CD4-positive, alpha-beta T cell treated with Interferon gamma for 1 hour (primary cell): ENCODE data around the gene THBS3.

Experiments used
- DNase-seq: peaks from one replicate; pipeline ENCODE4 v3.0.0-alpha.2; 2020

Gene THBS3

DNA sequence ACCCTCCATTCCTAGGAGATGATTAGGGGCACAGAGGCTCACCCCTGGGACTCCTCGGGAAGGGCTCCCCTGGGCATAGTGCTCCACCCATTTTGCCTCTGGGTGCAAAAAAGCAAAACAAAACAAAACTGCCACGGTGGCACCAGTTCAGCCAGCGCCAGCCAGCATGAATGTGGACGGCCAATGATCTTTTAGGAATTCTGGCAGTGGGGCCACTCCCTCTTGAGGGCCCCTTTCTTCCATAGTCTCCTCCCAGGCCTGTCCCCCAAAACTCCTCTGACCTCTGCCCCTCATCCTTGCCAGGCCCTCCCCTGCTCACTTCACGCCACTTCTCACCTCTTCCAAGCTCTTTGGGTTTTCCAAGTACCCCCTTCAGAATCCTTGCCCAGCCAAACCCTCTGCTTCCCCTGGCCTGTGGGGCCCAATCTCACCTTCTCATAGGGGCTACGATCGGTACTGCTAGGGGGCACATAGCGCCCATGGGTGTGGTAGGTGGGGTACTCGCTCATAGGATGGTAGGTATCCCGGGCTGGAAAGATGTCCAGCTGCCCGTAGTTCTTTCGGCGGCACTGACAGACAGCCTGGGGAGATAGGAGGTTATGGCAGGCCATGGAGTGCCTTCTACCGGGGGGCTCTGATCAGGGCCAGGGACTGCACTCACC lies 20.8 kb downstream of the THBS3 start:
- DNase-seq: no peak

DNA sequence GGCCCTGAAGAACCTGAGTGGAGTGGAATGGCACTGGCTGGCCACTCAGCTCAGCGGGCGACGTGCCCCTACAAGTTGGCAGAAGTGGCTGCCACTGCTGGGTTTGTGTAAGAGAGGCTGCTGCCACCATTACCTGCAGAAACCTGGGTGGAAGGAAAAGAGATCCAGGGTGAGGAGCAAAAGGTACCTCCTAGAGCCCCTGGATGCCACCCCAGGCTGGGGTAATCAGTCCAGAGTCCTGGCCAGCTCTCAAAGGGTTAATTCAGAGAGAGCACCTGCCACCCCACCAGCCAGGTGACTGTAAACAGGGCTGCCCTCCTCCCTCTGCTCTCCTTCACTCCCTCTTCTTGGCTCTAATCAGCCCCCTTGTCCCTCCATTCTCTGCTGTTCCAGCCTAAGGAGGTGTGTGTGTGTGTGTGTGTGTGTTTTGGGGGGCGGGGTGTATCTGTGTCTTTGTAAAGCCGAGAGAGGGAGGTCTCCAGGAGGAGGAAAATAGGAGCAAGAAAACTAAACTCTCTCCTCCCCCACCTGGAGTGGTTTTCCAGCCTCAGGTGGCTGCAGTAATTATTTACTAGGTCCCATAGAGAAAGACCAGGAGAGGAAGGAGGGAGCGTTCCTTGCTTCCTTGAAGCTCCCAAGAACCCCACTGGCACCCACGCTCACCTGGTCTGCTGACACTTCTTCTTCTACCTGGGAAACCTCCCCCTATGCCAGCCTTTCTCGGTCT lies 21.5 kb downstream of the THBS3 start:
- DNase-seq: no peak

- no peak for DNase-seq
Observed at GRCh38 chr1:155185783-155186066, 22.0 kb downstream of the THBS3 start.

- DNase-seq: peak; percentile 68
Observed at GRCh38 chr1:155184835-155185782, 22.6 kb downstream of the THBS3 start.

DNA sequence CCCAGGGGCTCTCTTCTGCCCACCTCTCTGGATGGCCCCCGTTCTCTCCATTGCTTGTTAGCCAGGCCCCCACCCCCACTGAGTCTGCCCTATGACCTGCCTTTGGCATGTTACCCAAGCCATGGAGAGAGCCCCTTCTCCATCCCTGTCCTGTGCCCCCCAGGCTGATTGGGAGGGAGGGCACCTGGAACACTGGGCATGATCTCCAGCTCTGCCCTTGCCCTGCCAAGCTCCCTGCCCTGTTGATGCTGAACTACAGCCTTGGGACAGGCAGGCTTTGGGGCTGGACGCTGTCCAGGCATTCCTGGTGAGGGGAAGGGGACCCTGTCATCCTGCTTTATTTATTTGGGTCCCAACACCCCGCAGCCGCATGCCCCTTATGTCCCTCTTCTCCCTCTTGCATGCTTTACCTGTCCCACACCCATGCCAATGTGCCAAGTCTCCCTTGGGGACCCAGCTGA lies 23.3 kb downstream of the THBS3 start:
- no peak for DNase-seq

DNA sequence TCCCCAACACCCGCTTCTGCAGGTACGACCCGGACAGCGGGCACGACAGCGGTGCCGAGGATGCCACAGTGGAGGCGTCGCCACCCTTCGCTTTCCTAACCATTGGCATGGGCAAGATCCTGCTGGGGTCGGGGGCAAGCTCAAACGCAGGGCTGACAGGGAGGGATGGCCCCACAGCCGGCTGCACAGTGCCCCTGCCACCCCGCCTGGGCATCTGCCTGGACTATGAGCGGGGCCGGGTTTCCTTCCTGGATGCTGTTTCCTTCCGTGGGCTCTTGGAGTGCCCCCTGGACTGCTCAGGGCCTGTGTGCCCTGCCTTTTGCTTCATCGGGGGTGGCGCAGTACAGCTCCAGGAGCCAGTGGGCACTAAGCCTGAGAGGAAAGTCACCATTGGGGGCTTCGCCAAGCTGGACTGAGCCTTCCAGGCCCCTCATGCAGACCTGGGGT lies 23.9 kb downstream of the THBS3 start:
- no peak for DNase-seq

DNA sequence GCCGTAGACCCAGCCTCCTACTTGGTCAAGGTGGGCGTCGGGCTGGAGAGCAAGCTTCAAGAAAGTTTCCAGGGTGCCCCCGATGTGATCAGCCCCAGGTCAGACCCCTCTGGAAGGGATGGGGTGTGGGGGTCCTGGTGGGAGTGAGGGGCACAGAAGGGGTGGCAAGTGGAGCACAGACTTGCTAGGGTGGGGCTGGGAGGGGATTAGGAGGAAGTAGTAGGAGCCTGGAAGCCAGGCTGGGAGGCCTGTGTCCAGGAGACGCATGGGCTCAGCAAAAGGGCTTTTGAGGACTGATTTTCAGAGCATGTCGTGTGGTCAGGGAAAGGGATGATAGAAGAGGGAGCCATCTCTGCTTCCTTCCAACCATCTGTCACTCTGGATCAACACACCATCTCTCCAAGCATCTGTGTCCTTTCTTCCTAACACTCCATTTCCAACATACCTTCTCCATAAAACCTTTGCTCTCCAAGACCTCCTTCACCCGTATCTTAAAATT lies 25.6 kb downstream of the THBS3 start:
- DNase-seq: no peak

- DNase-seq: no peak
Observed at GRCh38 chr1:155181371-155182051, 26.2 kb downstream of the THBS3 start.

DNA sequence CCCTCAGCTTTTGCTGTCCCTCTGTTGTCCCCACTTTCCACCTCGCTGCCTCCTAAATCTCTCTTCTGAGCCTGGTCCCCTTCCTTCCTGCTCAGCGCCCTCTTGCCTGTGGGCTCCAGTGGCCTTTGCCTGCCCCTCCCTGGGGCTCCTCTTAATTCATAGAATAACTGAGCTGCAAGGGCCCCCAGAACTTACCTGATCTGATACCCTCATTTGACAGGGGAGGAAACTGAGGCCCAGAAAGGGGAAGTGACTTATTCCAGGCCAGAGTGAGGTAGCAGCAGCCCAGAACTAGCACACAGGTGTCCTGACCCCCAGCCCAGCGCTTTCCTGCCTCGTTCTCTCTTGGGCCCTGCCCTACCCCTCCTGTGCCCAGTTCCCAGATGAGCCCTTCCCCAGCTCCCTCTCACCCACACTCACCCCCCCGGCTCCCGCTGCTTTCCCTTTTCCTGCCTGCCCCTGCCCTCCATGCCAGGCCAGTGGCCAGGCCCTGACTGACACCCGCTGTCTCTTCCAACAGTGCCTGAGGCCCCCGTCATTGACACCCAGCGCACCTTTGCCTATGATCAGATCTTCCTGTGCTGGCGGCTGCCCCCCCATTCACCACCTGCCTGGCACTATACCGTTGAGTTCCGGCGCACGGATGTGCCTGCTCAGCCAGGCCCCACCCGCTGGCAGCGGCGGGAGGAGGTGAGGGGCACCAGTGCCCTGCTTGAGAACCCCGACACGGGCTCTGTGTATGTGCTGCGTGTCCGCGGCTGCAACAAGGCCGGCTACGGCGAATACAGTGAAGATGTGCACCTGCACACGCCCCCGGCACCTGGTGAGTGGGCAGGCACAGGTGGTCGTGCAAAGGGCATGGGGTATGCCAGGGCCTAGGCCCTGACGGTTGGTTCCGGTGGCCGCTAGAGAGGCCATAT lies 28.3 kb downstream of the THBS3 start:
- DNase-seq: no peak

DNA sequence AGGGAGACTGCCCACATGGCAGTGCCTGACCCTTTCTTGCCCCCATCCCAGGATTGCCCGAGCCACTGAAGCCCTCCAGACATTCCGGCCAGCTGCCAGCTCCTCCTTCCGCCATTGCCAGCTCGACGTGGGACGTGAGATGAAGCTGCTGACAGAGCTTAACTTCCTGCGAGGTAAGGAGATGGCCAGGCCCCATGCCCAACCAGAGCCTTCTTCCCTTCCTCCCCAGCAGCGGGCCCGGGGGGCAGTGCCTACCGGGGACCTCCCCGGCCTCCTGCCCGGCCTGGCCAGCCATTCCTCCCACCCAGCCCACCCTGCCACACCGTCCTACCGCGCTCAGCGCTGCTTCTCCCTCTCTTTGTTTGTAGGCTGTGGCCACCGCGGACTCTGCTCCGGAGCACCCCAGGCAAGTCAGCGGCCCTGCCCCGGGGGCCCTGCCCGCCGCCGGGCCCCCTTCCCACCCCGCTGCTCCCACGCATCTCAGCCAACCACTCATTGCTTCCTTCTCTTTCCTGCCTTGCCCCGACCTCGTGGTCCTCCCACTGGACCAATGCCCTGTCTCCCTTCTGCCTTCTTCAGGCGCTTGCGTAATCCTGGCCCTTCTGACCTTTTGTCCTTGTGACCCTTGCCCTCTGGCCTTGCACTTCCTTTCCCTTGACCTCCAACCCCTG lies 29.1 kb downstream of the THBS3 start:
- DNase-seq: peak; percentile 32

DNA sequence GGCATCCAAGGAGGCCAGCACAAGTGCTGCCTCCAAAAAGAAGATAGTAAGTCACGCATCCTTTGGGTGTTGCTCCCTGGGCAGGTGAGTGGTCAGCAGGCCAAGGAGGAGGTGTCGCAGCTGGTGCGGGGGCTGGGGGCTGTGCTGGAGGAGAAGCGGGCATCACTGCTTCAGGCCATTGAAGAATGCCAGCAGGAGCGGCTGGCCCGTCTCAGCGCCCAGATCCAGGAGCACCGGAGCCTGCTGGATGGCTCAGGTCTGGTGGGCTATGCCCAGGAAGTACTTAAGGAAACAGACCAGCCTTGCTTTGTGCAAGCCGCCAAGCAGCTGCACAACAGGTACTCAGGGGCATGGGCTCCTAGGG lies 29.8 kb downstream of the THBS3 start:
- DNase-seq: no peak

GRCh38 chr1:155177192-155177917 lies 30.3 kb downstream of the THBS3 start:
- DNase-seq: no peak

DNA sequence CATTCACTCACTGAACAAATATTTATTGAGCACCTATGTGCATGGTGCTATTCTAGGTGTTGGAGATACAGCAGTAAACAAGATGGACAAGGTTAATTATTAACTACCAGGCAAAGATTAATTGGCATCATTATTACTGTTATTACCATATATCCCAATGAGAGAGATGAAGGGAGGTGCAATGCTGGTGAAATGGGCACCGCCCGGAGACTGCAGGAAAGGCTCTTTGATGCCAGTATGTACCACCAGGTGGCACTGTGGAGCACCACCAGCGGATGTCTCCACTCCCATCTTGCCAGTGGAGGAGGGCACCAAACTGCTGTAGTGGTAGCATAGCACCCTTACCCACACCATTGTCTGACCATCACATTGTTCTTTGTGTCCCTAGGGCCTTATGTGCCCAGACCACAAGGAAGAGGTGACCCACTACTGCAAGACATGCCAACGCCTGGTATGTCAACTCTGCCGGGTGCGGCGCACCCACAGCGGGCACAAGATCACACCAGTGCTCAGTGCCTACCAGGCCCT lies 31.1 kb downstream of the THBS3 start:
- DNase-seq: peak; percentile 77

DNA sequence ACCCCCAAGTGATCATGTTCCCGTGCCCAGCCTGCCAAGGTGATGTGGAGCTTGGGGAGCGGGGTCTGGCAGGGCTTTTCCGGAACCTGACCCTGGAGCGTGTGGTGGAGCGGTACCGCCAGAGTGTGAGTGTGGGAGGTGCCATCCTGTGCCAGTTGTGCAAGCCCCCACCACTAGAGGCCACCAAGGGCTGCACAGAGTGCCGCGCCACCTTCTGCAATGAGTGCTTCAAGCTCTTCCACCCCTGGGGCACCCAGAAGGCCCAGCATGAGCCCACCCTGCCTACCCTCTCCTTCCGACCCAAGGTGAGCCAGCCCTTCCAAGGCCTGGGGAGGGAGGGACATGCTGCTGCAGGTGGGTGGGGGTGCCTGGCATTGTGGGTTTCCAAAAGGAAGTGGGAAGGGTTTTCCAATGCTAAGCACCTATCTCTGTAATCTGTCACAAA lies 31.7 kb downstream of the THBS3 start:
- DNase-seq: no peak

DNA sequence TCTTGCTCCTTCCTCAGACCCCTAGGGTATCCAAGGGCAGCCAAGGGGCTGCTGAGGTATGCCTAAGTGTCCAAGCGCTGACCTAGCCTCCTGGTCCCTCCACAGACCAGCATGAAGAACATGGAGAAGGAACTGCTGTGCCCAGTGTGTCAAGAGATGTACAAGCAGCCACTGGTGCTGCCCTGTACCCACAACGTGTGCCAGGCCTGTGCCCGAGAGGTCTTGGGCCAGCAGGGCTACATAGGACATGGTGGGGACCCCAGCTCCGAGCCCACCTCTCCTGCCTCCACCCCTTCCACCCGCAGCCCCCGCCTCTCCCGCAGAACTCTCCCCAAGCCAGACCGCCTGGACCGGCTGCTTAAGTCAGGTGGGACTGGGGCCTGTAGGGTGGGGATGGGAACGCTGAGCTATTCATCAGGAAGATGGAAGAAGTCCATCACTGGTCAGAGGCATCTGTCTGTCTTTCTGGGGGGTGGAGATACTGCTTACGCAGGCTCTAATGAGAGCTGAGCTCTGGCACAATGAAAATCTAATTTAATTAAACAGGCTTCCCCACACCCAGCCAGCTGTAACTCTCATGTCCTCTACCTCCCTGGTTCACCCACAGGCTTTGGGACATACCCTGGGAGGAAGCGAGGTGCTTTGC lies 32.3 kb downstream of the THBS3 start:
- DNase-seq: no peak

DNA sequence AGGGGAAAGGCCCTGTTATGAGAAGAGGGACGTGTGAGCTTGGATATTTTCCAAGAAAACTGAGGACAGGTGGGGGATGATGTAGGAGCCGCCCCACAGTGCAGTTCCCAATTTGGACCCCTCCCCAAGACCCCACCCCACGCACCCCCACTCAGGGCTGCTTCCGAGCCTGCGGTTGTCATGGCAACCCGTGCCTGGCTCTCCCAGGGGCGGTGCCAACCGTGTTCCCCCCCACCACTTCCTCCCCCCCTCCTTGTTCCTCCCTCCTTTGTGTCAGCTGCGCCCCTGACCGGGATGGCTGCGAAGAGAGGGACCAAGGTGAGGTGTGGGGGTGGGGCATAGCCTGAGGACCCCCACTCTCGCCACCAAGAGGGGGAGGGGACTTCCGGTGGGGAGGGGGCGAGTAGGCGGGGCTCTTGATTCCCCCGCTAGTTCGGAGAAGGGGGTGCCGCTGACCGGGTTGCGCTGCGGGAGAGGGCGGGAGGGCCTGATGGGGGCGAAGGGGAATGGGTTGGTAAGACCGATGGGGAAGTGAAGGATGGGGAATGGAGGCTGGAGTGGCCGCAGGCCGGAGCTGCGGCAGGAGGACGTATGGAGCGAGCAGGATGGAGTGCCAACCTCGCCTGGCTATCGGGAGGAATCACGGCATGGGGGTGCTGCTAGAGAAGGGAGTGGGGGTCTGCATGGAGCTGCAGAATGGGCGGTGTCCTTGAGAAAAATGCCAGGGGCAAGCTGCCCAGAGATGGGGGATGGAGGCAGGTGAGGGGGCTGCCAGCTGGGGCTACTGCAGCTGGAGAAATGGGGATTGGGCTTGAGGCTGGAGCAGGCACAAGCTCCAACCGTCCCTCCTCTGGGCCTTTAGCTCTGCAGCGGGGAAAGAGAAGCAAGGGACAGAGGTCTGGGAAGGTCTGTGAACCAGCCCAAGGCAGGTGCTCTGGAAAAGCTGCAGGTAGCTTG lies 33.1 kb downstream of the THBS3 start:
- DNase-seq: peak; percentile 64

- peak; percentile 67 for DNase-seq
Observed at GRCh38 chr1:155173478-155174323, 34.0 kb downstream of the THBS3 start, which contains the start of gene TRIM46. Gene TRIM46 (plus strand): TSS chr1:155173849. CDS start chr1:155173967, 118 bp downstream.
